PC-3 (cell line): ENCODE results near the gene YPEL2. TPM values are rescaled to one million over a fixed set of nuclear protein-coding genes. Genes with fewer than 3 reads are reported as not detected.

ENCODE experiments used
- ATAC-seq: fragments of 200-7000 bp; cut with Tn5 transposase; 2 replicates; pipeline ENCODE4 v1.9.1; 2020; ENCODE audit warnings: mild to moderate bottlenecking, moderate library complexity
- BruUV-seq: library from RNA; stranded (reverse); fragments of 400-500 nt; replicated peaks from 2 replicates; lab custom pipeline; 2021; lab: Mats Ljungman, UMichigan
- CTCF ChIA-PET: fragments of 300-600 bp; sonication (Branson Sonifier 250); formaldehyde crosslinking; loops from one replicate; lab custom pipeline; 2022; ENCODE audit warnings: antibody characterized with exemption; lab: Charles Lee
- POLR2A ChIA-PET: fragments of 300-600 bp; sonication (Branson Sonifier 250); formaldehyde crosslinking; loops from one replicate; lab custom pipeline; 2022; ENCODE audit warnings: antibody characterized with exemption; ENCODE audit not compliant: unreplicated experiment; lab: Charles Lee
- DNase-seq: peaks from one replicate; pipeline ENCODE4 v3.0.0-alpha.2; 2015
- H2AFZ ChIP-seq: fragments of 300-600 bp; sonication (generic); 2 replicates; pipeline ENCODE4 v1.6.0; 2016; ENCODE audit warnings: antibody characterized with exemption, low read length
- H3F3A ChIP-seq: fragments of 300-600 bp; sonication (generic); one replicate; pipeline ENCODE4 v1.6.0; 2017; ENCODE audit warnings: antibody characterized with exemption, low read length, control low read depth, mild to moderate bottlenecking; ENCODE audit not compliant: unreplicated experiment
- H3K27ac ChIP-seq: fragments of 300-600 bp; sonication (generic); 2 replicates; pipeline ENCODE4 v1.5.1; 2016; ENCODE audit warnings: mild to moderate bottlenecking, low read length
- H3K27me3 ChIP-seq: fragments of 300-600 bp; sonication (generic); 2 replicates; pipeline ENCODE4 v1.6.1; 2016; ENCODE audit warnings: low read length, mixed read lengths
- H3K36me3 ChIP-seq: fragments of 300-600 bp; sonication (generic); 2 replicates; pipeline ENCODE4 v1.6.1; 2016; ENCODE audit warnings: low read depth, mixed run types, low read length, mixed read lengths
- H3K4me1 ChIP-seq: fragments of 300-600 bp; sonication (generic); 2 replicates; pipeline ENCODE4 v1.5.1; 2016; ENCODE audit warnings: low read length; ENCODE audit not compliant: insufficient read depth
- H3K4me2 ChIP-seq: fragments of 300-600 bp; sonication (generic); 2 replicates; pipeline ENCODE4 v1.6.0; 2016; ENCODE audit warnings: low read length
- H3K4me3 ChIP-seq: fragments of 300-600 bp; sonication (generic); 2 replicates; pipeline ENCODE4 v1.5.1; 2016; ENCODE audit warnings: mild to moderate bottlenecking, low read length, mixed read lengths
- H3K79me2 ChIP-seq: fragments of 300-600 bp; sonication (generic); 2 replicates; pipeline ENCODE4 v1.6.1; 2017; ENCODE audit warnings: low read length, mixed read lengths
- H3K9ac ChIP-seq: fragments of 300-600 bp; sonication (generic); 2 replicates; pipeline ENCODE4 v1.6.0; 2016; ENCODE audit warnings: mild to moderate bottlenecking, low read length
- H3K9me2 ChIP-seq: fragments of 300-600 bp; sonication (generic); replicated peaks from 2 replicates; pipeline ENCODE4 v1.6.1; 2016; ENCODE audit warnings: mixed run types, low read length, mixed read lengths
- H3K9me3 ChIP-seq: fragments of 300-600 bp; sonication (generic); 2 replicates; pipeline ENCODE4 v1.6.1; 2016; ENCODE audit warnings: low read length, mixed read lengths
- H4K20me1 ChIP-seq: fragments of 300-600 bp; sonication (generic); 2 replicates; pipeline ENCODE4 v1.6.1; 2016; ENCODE audit warnings: low read length, mixed read lengths
- EZH2 ChIP-seq: fragments of 300-600 bp; sonication (generic); IDR thresholded peaks from one replicate; pipeline ENCODE4 v1.6.1; 2017; ENCODE audit warnings: antibody characterized with exemption, mild to moderate bottlenecking, low read length; ENCODE audit not compliant: unreplicated experiment
- EZH2phosphoT487 ChIP-seq: fragments of 300-600 bp; sonication (generic); IDR thresholded peaks from 2 replicates; pipeline ENCODE4 v1.6.1; 2018; ENCODE audit warnings: mild to moderate bottlenecking, antibody characterized with exemption, low read length, borderline replicate concordance
- intact Hi-C: fragments of 100-400 bp; cut with micrococcal nuclease; formaldehyde crosslinking; loops from 2 replicates; pipeline ENCODE4 v1.9.0; 2023
- total RNA-seq: library from RNA; depleted of rRNA; stranded (reverse); fragments of >200 nt; gene quantifications from 2 replicates; pipeline ENCODE4 v1.2.3, GENCODE V29; 2014
- TF ChIP-seq, protein P1 (sequence below): fragments of 300-600 bp; sonication (generic); conservative IDR thresholded peaks from 2 replicates; pipeline ENCODE4 v1.5.1; 2017; ENCODE audit warnings: antibody characterized with exemption, low read depth, mild to moderate bottlenecking, low read length

The YPEL2 gene
- total RNA-seq, 1 experiment from 2014 or later: 0.47 TPM

DNA sequence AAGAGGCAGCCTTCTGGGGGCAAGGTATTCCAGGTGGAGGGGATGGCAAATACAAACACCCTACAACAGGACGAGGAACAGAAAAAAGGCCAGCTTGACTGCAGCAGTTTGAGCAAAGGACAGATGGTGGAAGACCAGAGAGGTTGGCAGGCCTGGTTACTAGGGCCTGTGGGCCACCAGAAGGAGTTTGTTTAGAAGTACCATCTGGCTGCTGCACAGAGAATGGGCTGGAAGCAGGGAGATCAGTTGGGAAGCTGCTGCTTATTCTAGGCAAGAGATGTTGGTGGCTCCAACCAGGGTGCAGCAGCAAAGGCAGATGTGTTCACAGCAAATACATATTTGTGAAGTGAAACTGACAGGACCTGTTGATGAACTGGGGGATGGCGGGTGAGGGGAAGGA, 2.9 kb upstream of the YPEL2 start:
- ChIA-PET CTCF (interaction anchor here (1.8 kb wide), 1 partner anchor 113 kb away, joined by 14 read pairs; no protein-coding TSS in a partner anchor), POLR2A (no interaction called here)
- TF ChIP-seq EZH2 (no peak), EZH2phosphoT487 (no peak)
- TF ChIP-seq, protein P1, sequence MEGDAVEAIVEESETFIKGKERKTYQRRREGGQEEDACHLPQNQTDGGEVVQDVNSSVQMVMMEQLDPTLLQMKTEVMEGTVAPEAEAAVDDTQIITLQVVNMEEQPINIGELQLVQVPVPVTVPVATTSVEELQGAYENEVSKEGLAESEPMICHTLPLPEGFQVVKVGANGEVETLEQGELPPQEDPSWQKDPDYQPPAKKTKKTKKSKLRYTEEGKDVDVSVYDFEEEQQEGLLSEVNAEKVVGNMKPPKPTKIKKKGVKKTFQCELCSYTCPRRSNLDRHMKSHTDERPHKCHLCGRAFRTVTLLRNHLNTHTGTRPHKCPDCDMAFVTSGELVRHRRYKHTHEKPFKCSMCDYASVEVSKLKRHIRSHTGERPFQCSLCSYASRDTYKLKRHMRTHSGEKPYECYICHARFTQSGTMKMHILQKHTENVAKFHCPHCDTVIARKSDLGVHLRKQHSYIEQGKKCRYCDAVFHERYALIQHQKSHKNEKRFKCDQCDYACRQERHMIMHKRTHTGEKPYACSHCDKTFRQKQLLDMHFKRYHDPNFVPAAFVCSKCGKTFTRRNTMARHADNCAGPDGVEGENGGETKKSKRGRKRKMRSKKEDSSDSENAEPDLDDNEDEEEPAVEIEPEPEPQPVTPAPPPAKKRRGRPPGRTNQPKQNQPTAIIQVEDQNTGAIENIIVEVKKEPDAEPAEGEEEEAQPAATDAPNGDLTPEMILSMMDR: no peak

DNA sequence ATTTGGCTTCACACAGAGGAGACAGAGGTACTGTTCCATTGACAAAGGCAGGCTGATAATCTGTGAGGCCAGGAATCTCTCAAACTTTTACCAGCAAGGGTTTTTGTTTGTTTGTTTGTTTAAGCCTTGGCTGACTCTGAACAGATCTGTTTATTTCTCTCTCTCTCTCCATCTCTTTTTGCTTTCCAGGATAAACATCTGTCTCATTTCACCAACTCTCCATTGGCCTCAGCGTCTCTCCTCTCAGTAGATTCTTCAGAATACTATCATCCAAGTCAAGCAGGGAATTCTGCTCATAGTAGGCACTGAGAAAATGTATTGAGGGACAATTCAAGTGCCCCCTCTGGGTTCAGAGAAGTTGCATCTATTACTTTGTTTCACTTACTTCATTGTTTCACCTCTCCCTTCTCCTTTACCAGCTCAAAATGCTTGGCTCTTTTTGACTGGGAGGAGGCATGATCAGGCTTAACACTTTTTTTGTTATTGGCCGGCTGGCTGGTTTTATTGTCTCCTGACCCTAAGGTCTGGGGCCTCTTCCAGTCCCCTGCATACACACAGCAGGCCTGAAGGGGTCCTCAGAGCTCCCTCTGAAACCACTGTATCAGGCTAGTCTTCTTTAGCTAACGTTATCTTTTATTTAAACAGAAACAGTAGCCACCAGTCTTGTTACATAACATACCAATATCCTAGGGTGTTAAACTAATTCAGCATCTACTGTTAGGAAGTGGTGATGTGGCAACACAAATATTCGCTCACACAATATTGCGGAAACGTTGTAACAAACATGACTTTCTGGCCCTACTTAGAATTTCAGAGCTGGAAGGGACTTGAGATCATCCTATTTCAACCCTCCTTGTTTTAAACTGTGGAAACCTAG, 2.0 kb upstream of the YPEL2 start:
- TF ChIP-seq, protein P1: peak; percentile 96
- TF ChIP-seq EZH2 (no peak), EZH2phosphoT487 (no peak)

More for the DNA sequence above, 2.9 kb upstream of the YPEL2 start:
- H2AFZ ChIP-seq: no peak overlapping the region
- H3K9me2 ChIP-seq: no peaks in the 10 kb centered on the region
- BruUV-seq: no TSS peak
- peaks cover 21% of the 10 kb centered on the region for H3K4me1 ChIP-seq
- H3K79me2 ChIP-seq: no peaks in the 10 kb centered on the region
- H4K20me1 ChIP-seq: no peaks in the 10 kb centered on the region
- no peaks in the 10 kb centered on the region for H3K36me3 ChIP-seq
- no peak overlapping the region for H3K4me2 ChIP-seq
- H3K27me3 ChIP-seq: peaks cover 12% of the 10 kb centered on the region
- no peaks in the 10 kb centered on the region for H3K9me3 ChIP-seq
- intact Hi-C loops: no loop called here
- ATAC-seq (no peak), DNase-seq (no peak)
- no peak overlapping the region for H3K27ac ChIP-seq
- H3K4me3 ChIP-seq: no peak overlapping the region
- no peak overlapping the region for H3K9ac ChIP-seq
- H3F3A ChIP-seq: no peaks in the 10 kb centered on the region

More for the DNA sequence above, 2.0 kb upstream of the YPEL2 start:
- no peaks in the 10 kb centered on the region for H3F3A ChIP-seq
- POLR2A ChIA-PET: no interaction called here
- H3K9me3 ChIP-seq: no peaks in the 10 kb centered on the region
- H3K4me3 ChIP-seq: no peak overlapping the region
- no peaks in the 10 kb centered on the region for H3K79me2 ChIP-seq
- CTCF ChIA-PET: interaction anchor here (0.6 to 1.8 kb wide), 10 partner anchors 14 to 229 kb away, joined by 3 to 14 read pairs (median 4); partner anchors contain the start of gene GDPD1
- H4K20me1 ChIP-seq: no peaks in the 10 kb centered on the region
- intact Hi-C loops: loop anchor here (1.0 kb wide), 2 partner anchors 112 to 230 kb away; no protein-coding TSS in a partner anchor
- DNase-seq: peak; percentile 78
- H3K4me1 ChIP-seq: peaks cover 21% of the 10 kb centered on the region
- no peak overlapping the region for H3K27ac ChIP-seq
- 0 out of 2 replicates have a peak overlapping the region, but pooled peaks have one; percentile 31 for H2AFZ ChIP-seq
- no peaks in the 10 kb centered on the region for H3K9me2 ChIP-seq
- no peak overlapping the region for H3K9ac ChIP-seq
- H3K4me2 ChIP-seq: peak overlapping the region; percentile 43
- ATAC-seq: peak; percentile 48
- no TSS peak for BruUV-seq
- no peaks in the 10 kb centered on the region for H3K36me3 ChIP-seq
- H3K27me3 ChIP-seq: peaks cover 16% of the 10 kb centered on the region
